NCI-H446 treated with DMSO at 0.1 percent for 48 hours (cell line): Measurements from ENCODE around the gene ZNF608.

Source experiments
- DNase-seq: peaks from one replicate; lab custom pipeline; 2025; lab: John Stamatoyannopoulos, UW

ZNF608 gene

GRCh38 chr5:124745928-124746915 lies at the start of gene ZNF608:
ZNF608 (minus strand) TSS chr5:124746639; CDS start chr5:124744989, 1,650 bp downstream.
- DNase-seq: peak; percentile 74

GRCh38 chr5:124795829-124796228 lies 49.4 kb upstream of the ZNF608 start:
- DNase-seq: no peak

- no peak for DNase-seq
Measured at GRCh38 chr5:124790895-124791732, 44.7 kb upstream of the ZNF608 start.

GRCh38 chr5:124790301-124790894 lies 44.0 kb upstream of the ZNF608 start:
- DNase-seq: no peak

- no peak for DNase-seq
Measured at GRCh38 chr5:124789104-124789605, 42.7 kb upstream of the ZNF608 start.

- no peak for DNase-seq
Measured at GRCh38 chr5:124783794-124784193, 37.4 kb upstream of the ZNF608 start.

- DNase-seq: no peak
Measured at GRCh38 chr5:124783285-124783684, 36.8 kb upstream of the ZNF608 start.

- no peak for DNase-seq
Measured at GRCh38 chr5:124782262-124782661, 35.8 kb upstream of the ZNF608 start.

GRCh38 chr5:124780011-124780410 lies 33.6 kb upstream of the ZNF608 start:
- DNase-seq: no peak

- peak; percentile 22 for DNase-seq
Measured at GRCh38 chr5:124773315-124774311, 27.2 kb upstream of the ZNF608 start.

- DNase-seq: no peak
Measured at GRCh38 chr5:124772457-124773200, 26.2 kb upstream of the ZNF608 start.

- DNase-seq: no peak
Measured at GRCh38 chr5:124771761-124772160, 25.3 kb upstream of the ZNF608 start.

- no peak for DNase-seq
Measured at GRCh38 chr5:124764992-124765611, 18.7 kb upstream of the ZNF608 start.

GRCh38 chr5:124764585-124764984 lies 18.1 kb upstream of the ZNF608 start:
- no peak for DNase-seq

GRCh38 chr5:124761010-124761409 lies 14.6 kb upstream of the ZNF608 start:
- no peak for DNase-seq

GRCh38 chr5:124760608-124761007 lies 14.2 kb upstream of the ZNF608 start:
- no peak for DNase-seq

- peak; percentile 30 for DNase-seq
Measured at GRCh38 chr5:124755565-124755964, 9.1 kb upstream of the ZNF608 start.

- no peak for DNase-seq
Measured at GRCh38 chr5:124755041-124755440, 8.6 kb upstream of the ZNF608 start.

GRCh38 chr5:124754206-124754927 lies 7.9 kb upstream of the ZNF608 start:
- DNase-seq: peak; percentile 49
